Adrenal gland (tissue), 12 donors: ENCODE data around the gene WASHC4. TPM values are rescaled to one million over a fixed set of nuclear protein-coding genes. Genes with fewer than 3 reads are reported as not detected.

ENCODE experiments used
- DNase-seq, 7 donors: peaks; one replicate each; pipeline ENCODE4 v3.0.0-alpha.2; 2019 to 2020
- H3K27ac ChIP-seq, 5 donors: fragments of 200-600 bp; sonication (generic) in 4 of 5; 1 replicate in 3 of 5; 2 replicates in 2 of 5; pipeline versions ENCODE4 v1.5.1 to v1.8.0; 2016 to 2020; ENCODE audit warnings: mild to moderate bottlenecking in 1 of 5
- H3K27me3 ChIP-seq: fragments of 200-600 bp; 2 replicates; pipeline ENCODE4 v1.8.0; 2021
- H3K36me3 ChIP-seq, 2 donors: fragments of 200-600 bp; replicated peaks in 1 of 2; 1 replicate in 1 of 2; 2 replicates in 1 of 2; pipeline versions ENCODE4 v1.5.1 to v1.8.0; 2018 to 2022
- H3K4me1 ChIP-seq, 2 donors: fragments of 200-600 bp; replicated peaks in 1 of 2; 1 replicate in 1 of 2; 2 replicates in 1 of 2; pipeline versions ENCODE4 v1.5.1 to v1.8.0; 2018 to 2021
- H3K4me3 ChIP-seq, 4 donors: fragments of 200-600 bp; sonication (generic) in 3 of 4; one replicate each; pipeline ENCODE4 v1.5.1; 2016 to 2018
- H3K9me3 ChIP-seq, 3 donors: fragments of 200-600 bp; sonication (generic) in 1 of 3; replicated peaks in 1 of 3; 1 replicate in 2 of 3; 2 replicates in 1 of 3; pipeline versions ENCODE4 v1.5.1 to v1.8.0; 2016 to 2021
- POLR2A ChIP-seq, 2 donors: fragments of 450-650 bp; IDR thresholded peaks; one replicate each; pipeline ENCODE4 v1.6.1; 2017; ENCODE audit warnings: antibody characterized with exemption in 2 of 2, mild to moderate bottlenecking in 2 of 2, moderate library complexity in 1 of 2
- WGBS, 4 donors: extraction: QIAGEN DNeasy Blood & Tissue Kit in 2 of 4; methylation state at CpG; one replicate each; pipeline versions ENCODE4 v1.1.5 to v1.1.7; 2013 to 2017; 5-methylcytosine and 5-hydroxymethylcytosine counted together
- intact Hi-C, 2 donors: fragments of 100-400 bp; cut with DNase I; formaldehyde crosslinking; loops; one replicate each; pipeline versions ENCODE4 v1.14.1 to v1.15.0; 2022 to 2023
- polyA plus RNA-seq, 3 donors: library from polyadenylated mRNA; stranded (reverse); fragments of 200-250 nt in 2 of 3; fragments of 350-450 nt in 1 of 3; fragmentation: Illumina TruSeq in 1 of 3; extraction: RNeasy Lipid Tissue Mini Kit (QIAGEN cat#74804) in 1 of 3; gene quantifications; one replicate each; pipeline ENCODE4 v1.2.3, GENCODE V29; 2013 to 2014
- total RNA-seq, 9 donors: library from RNA; depleted of rRNA in 4 of 9; stranded (reverse); fragments of >200 nt in 4 of 9; fragments of 120-200 nt in 1 of 9; fragmentation: NEBNext Ultra II Directional in 1 of 9; extraction: Animal tissue kit (Norgen Biotek cat#: 25700) in 1 of 9; gene quantifications; one replicate each; pipeline versions ENCODE4 v1.1.0 to v1.2.4, GENCODE V29; 2013 to 2023
- TF ChIP-seq, protein P1 (sequence below), 6 experiments: fragments of 450-650 bp in 4 of 6; fragments of 200-600 bp in 2 of 6; sonication (generic) in 1 of 6; IDR thresholded peaks; 1 replicate in 5 of 6; 2 replicates in 1 of 6; pipeline versions ENCODE4 v1.5.1 to v1.8.0; 2016 to 2021; ENCODE audit warnings: antibody characterized with exemption in 6 of 6, mild to moderate bottlenecking in 2 of 6, moderate library complexity in 1 of 6
- donor health status: healthy with polysubstance abuse.
- donor health status: Bipolar disorder and iron deficiency.
- donor health status: DM: yes; HTN: yes; CAD: no.
- donor health status: DM: no; HTN: no; CAD: no.
- donor health status: DM: no; HTN: no; CAD: no.
- donor health status: DM: yes; HTN: yes; CAD: no.

WASHC4 gene
- total and polyA plus RNA-seq, 12 donors: 17.8 to 90.6 (median 52.8) TPM

DNA sequence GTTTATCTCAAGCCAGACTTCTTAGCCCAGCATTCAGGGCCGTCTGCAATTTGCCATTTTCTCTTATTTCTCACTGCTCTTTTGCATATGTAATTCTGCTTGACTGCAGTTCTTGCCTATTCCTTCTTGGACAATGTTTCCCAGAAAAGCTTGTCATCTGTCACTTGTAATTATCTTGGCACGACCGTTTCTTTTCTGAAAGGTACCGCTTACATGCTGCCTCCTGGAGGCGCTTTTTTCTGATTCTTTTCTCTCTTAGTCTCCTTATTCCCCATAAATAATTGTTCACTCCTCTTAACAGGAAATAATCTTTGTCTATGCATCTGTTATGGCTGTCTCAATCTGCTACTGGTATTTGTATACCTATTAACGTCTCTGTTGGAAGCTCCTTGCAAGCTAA is 22.0 kb upstream of the WASHC4 start:
- intact Hi-C loops: no loop called here
- Histone ChIP-seq H3K9me3 (no peaks in the 10 kb centered on the region), H3K27ac (no peak overlapping the region), H3K4me1 (peaks cover 8 to 9% of the 10 kb centered on the region in 2 donors), H3K27me3 (no peaks in the 10 kb centered on the region), H3K36me3 (no peaks in the 10 kb centered on the region), H3K4me3 (no peak overlapping the region)
- TF ChIP-seq, protein P1, sequence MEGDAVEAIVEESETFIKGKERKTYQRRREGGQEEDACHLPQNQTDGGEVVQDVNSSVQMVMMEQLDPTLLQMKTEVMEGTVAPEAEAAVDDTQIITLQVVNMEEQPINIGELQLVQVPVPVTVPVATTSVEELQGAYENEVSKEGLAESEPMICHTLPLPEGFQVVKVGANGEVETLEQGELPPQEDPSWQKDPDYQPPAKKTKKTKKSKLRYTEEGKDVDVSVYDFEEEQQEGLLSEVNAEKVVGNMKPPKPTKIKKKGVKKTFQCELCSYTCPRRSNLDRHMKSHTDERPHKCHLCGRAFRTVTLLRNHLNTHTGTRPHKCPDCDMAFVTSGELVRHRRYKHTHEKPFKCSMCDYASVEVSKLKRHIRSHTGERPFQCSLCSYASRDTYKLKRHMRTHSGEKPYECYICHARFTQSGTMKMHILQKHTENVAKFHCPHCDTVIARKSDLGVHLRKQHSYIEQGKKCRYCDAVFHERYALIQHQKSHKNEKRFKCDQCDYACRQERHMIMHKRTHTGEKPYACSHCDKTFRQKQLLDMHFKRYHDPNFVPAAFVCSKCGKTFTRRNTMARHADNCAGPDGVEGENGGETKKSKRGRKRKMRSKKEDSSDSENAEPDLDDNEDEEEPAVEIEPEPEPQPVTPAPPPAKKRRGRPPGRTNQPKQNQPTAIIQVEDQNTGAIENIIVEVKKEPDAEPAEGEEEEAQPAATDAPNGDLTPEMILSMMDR (IDR thresholded peaks at IDR 0.05): no peak
- no peak for TF ChIP-seq POLR2A (IDR thresholded peaks at IDR 0.05)
- DNase-seq: no peak
- 82 to 85% (median 84%) methylated on average over 6 of the region's 6 CpGs for WGBS, 4 donors

DNA sequence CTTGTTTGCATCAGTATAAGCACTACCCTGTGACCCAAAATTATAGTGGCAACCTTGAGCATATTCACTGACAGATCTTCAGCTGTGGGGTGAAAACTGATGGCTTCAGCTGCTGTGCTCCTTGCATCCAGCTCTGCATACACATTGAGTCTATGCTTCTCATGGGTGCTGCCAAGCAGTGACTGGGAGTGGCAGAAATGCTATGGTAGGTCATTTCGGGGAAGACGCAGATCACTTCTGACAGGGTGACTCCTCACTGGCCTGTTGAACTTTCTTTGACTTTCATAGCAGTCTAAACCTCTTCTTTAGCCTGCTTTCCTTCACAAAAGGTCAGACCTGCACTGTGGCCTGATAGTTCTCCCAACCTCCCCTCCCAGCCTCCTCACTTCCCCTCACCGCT is 17.7 kb upstream of the WASHC4 start:
- no peak for TF ChIP-seq POLR2A (IDR thresholded peaks at IDR 0.05)
- TF ChIP-seq, protein P1 (IDR thresholded peaks at IDR 0.05): no peak
- H3K27me3 ChIP-seq: no peaks in the 10 kb centered on the region
- no peaks in the 10 kb centered on the region for H3K36me3 ChIP-seq
- no peaks in the 10 kb centered on the region for H3K9me3 ChIP-seq
- 72 to 81% (median 80%) methylated on average over 3 of the region's 3 CpGs for WGBS, 4 donors
- no peak for DNase-seq
- no peaks in the 10 kb centered on the region for H3K4me1 ChIP-seq
- intact Hi-C loops: no loop called here
- H3K4me3 ChIP-seq: no peak overlapping the region
- no peak overlapping the region for H3K27ac ChIP-seq

DNA sequence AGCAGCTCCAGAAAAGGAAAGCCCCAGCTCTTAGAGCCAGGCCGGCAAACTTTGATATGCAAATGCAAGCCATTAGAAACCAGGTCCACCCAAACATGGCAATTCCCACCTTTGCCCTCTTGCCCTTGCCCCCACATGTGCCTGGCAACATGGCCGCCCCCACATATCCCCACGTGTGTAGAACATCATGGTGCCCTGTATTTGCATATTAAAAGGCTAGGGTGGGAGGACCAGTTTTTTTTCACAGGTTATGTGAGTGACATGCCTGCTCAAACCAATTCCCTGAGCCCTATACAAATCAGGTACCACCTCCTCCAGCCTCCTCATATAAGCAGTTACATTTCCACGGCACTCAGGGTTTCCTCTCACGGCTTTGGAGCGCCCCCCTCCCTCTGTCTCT is 17.2 kb upstream of the WASHC4 start:
- Histone ChIP-seq H3K9me3 (no peaks in the 10 kb centered on the region), H3K27me3 (no peaks in the 10 kb centered on the region), H3K27ac (no peak overlapping the region), H3K4me1 (no peaks in the 10 kb centered on the region), H3K36me3 (no peaks in the 10 kb centered on the region), H3K4me3 (no peak overlapping the region)
- 73 to 87% (median 79%) methylated on average over 6 of the region's 6 CpGs for WGBS, 4 donors
- DNase-seq: no peak
- TF ChIP-seq, protein P1 (IDR thresholded peaks at IDR 0.05): no peak
- TF ChIP-seq POLR2A (IDR thresholded peaks at IDR 0.05): no peak
- intact Hi-C loops: no loop called here

DNA sequence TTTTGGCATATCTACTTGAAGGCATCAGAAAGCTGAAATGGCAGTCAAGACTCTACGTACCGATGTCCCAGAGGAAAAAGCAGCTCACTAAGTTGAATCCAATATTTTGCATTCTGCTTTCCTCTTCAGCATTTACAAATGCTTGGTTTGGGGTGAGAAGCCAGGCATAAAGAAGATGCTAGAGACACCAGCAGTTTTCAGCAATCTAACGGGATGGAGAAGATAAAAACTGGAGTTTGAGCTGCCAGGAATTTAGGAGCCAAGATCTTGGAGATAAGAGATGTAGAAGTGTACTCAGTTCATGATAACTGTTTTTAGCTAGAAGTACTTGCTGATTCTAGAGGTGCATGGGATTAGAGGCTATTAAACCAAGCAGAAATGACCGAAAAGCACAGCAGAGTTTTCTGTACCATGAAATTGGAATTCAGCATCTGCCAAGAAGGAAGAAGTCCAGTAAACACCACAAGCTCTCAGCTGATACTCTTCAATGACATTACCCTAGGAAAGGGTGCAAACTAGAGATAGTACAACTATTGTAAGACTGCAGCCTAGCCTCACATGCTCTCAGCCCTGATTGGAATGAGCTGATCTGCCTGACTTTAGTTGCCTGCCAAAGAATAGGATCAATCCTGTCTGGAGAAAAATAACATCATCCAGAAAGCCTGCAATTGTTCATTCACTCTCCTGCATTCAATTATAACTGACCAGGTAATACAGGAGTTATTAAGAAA is 15.9 kb upstream of the WASHC4 start:
- intact Hi-C loops: no loop called here
- WGBS, 4 donors: 51 to 74% (median 57%) methylated on average over 4 of the region's 4 CpGs
- DNase-seq: no peak

More for the DNA sequence above, 15.9 kb upstream of the WASHC4 start:
- TF ChIP-seq, protein P1 (IDR thresholded peaks at IDR 0.05): no peak
- TF ChIP-seq POLR2A (IDR thresholded peaks at IDR 0.05): no peak
- Histone ChIP-seq H3K4me1 (no peaks in the 10 kb centered on the region), H3K9me3 (no peaks in the 10 kb centered on the region), H3K36me3 (no peaks in the 10 kb centered on the region), H3K27me3 (no peaks in the 10 kb centered on the region), H3K27ac (no peak overlapping the region), H3K4me3 (no peak overlapping the region)
